K562 (cell line): ENCODE results near the gene EZH1. TPM values are rescaled to one million over a fixed set of nuclear protein-coding genes. Genes with fewer than 3 reads are reported as not detected.

Experiments
- POLR2AphosphoS5 ChIP-seq: IDR thresholded peaks from 2 replicates; pipeline ENCODE4 v1.6.1; 2011; ENCODE audit warnings: mild to moderate bottlenecking, low read depth, low read length, moderate library complexity; ENCODE audit not compliant: control insufficient read depth, insufficient read depth
- polyA plus RNA-seq, 8 experiments: library from polyadenylated mRNA; depleted of rRNA in 4 of 8; stranded (reverse) in 5 of 8; unstranded in 3 of 8; fragments of >200 nt; fragmentation: Nextera tagmentation in 2 of 8; fragmentation: Illumina TruSeq in 1 of 8; extraction: Ambion mirVana in 2 of 8; extraction: Trizol in 1 of 8; gene quantifications; 2 replicates each; pipeline versions ENCODE4 v1.2.1 to v1.2.3, GENCODE V29; 2011 to 2014; ENCODE audit warnings: inconsistent platforms in 1 of 8, missing spikeins in 1 of 8
- total RNA-seq, 7 experiments: library from RNA; depleted of rRNA in 6 of 7; stranded (reverse); fragments of >200 nt in 6 of 7; fragmentation: Illumina TruSeq in 2 of 7; extraction: Trizol in 2 of 7; gene quantifications; 2 replicates each; pipeline versions ENCODE4 v1.2.1 to v1.2.3, GENCODE V29; 2011 to 2021; ENCODE audit warnings: low replicate concordance in 1 of 7
- TF ChIP-seq, protein P1 (sequence below): fragments of 250-450 bp; sonication (Bioruptor Pico); IDR thresholded peaks from 2 replicates; pipeline ENCODE4 v1.4.0; 2020
- TF ChIP-seq, protein P2 (sequence below): fragments of 200-800 bp; sonication (Bioruptor generic); IDR thresholded peaks from 2 replicates; pipeline ENCODE4 v1.6.1; 2017; ENCODE audit warnings: missing genetic modification characterization, missing compliant biosample characterization

The EZH1 gene
- total and polyA plus RNA-seq, 9 of the 15 experiments (the other 6 are each of a cell fraction or from before 2014, with no cell fraction given), result 8.6 to 40.8 (median 22.9) TPM

DNA sequence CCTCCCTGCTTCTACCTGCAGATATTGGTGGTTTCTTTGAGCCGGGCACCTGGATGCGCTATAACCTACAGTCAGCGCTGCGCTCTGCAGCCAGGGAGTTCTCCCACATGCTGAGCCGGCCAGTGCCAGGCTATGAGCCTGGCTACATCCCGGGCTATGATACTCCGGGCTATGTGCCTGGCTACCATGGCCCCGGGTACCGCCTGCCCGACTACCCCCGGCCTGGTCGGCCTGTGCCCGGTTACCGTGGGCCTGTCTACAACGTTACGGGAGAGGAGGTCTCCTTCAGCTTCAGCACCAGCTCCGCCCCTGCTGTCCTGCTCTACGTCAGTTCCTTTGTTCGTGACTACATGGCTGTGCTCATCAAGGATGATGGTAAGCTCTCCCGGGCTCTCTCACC is 49.3 kb downstream of the EZH1 start (continued):
- TF ChIP-seq, protein P1, sequence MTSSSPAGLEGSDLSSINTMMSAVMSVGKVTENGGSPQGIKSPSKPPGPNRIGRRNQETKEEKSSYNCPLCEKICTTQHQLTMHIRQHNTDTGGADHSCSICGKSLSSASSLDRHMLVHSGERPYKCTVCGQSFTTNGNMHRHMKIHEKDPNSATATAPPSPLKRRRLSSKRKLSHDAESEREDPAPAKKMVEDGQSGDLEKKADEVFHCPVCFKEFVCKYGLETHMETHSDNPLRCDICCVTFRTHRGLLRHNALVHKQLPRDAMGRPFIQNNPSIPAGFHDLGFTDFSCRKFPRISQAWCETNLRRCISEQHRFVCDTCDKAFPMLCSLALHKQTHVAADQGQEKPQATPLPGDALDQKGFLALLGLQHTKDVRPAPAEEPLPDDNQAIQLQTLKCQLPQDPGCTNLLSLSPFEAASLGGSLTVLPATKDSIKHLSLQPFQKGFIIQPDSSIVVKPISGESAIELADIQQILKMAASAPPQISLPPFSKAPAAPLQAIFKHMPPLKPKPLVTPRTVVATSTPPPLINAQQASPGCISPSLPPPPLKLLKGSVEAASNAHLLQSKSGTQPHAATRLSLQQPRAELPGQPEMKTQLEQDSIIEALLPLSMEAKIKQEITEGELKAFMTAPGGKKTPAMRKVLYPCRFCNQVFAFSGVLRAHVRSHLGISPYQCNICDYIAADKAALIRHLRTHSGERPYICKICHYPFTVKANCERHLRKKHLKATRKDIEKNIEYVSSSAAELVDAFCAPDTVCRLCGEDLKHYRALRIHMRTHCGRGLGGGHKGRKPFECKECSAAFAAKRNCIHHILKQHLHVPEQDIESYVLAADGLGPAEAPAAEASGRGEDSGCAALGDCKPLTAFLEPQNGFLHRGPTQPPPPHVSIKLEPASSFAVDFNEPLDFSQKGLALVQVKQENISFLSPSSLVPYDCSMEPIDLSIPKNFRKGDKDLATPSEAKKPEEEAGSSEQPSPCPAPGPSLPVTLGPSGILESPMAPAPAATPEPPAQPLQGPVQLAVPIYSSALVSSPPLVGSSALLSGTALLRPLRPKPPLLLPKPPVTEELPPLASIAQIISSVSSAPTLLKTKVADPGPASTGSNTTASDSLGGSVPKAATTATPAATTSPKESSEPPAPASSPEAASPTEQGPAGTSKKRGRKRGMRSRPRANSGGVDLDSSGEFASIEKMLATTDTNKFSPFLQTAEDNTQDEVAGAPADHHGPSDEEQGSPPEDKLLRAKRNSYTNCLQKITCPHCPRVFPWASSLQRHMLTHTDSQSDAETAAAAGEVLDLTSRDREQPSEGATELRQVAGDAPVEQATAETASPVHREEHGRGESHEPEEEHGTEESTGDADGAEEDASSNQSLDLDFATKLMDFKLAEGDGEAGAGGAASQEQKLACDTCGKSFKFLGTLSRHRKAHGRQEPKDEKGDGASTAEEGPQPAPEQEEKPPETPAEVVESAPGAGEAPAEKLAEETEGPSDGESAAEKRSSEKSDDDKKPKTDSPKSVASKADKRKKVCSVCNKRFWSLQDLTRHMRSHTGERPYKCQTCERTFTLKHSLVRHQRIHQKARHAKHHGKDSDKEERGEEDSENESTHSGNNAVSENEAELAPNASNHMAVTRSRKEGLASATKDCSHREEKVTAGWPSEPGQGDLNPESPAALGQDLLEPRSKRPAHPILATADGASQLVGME (CRISPR knock-in tag), result no peak
- no peak for TF ChIP-seq POLR2AphosphoS5
- TF ChIP-seq, protein P2, sequence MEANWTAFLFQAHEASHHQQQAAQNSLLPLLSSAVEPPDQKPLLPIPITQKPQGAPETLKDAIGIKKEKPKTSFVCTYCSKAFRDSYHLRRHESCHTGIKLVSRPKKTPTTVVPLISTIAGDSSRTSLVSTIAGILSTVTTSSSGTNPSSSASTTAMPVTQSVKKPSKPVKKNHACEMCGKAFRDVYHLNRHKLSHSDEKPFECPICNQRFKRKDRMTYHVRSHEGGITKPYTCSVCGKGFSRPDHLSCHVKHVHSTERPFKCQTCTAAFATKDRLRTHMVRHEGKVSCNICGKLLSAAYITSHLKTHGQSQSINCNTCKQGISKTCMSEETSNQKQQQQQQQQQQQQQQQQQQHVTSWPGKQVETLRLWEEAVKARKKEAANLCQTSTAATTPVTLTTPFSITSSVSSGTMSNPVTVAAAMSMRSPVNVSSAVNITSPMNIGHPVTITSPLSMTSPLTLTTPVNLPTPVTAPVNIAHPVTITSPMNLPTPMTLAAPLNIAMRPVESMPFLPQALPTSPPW, result no peak
